Activated CD4-positive, alpha-beta T cell treated with anti-CD3 and anti-CD28 coated beads, Interleukin-2, amount 10 ng/mL, durations not matched to agents 24 days and 14 days (primary cell): ENCODE data around the gene SPATA18. TPM values are rescaled to one million over a fixed set of nuclear protein-coding genes. Genes with fewer than 3 reads are reported as not detected.

Source experiments
- DNase-seq: peaks from one replicate; pipeline ENCODE4 v3.0.0; 2022
- H3K27ac Mint-ChIP-seq: one replicate; pipeline ENCODE4 v1.8.0; 2022; ENCODE audit warnings: mild to moderate bottlenecking, mixed read lengths
- H3K27me3 Mint-ChIP-seq: one replicate; pipeline ENCODE4 v1.8.0; 2022; ENCODE audit warnings: mixed read lengths
- H3K36me3 Mint-ChIP-seq: one replicate; pipeline ENCODE4 v1.8.0; 2022; ENCODE audit warnings: low read depth, mild to moderate bottlenecking, mixed read lengths
- H3K4me1 Mint-ChIP-seq: one replicate; pipeline ENCODE4 v1.8.0; 2021; ENCODE audit warnings: mixed read lengths
- H3K4me3 Mint-ChIP-seq: one replicate; pipeline ENCODE4 v1.8.0; 2022; ENCODE audit warnings: mild to moderate bottlenecking, moderate library complexity, mixed read lengths
- H3K9me3 Mint-ChIP-seq: one replicate; pipeline ENCODE4 v1.8.0; 2021; ENCODE audit warnings: mixed read lengths
- intact Hi-C: fragments of 100-400 bp; cut with micrococcal nuclease; formaldehyde crosslinking; loops from one replicate; pipeline ENCODE4 v1.15.1; 2023
- total RNA-seq: library from RNA; stranded (reverse); gene quantifications from 2 replicates; pipeline ENCODE4 v1.2.3, GENCODE V29; 2022

The SPATA18 gene
- total RNA-seq, 1 donor from 2014 or later = 0.07 TPM

- H3K4me3 Mint-ChIP-seq = no peak overlapping the region
- intact Hi-C loops = no loop called here
- no peak for DNase-seq
- no peaks in the 10 kb centered on the region for H3K9me3 Mint-ChIP-seq
- no peaks in the 10 kb centered on the region for H3K27me3 Mint-ChIP-seq
- H3K27ac Mint-ChIP-seq = no peak overlapping the region
- no peaks in the 10 kb centered on the region for H3K36me3 Mint-ChIP-seq
- H3K4me1 Mint-ChIP-seq = no peaks in the 10 kb centered on the region
These were observed 93.3 kb downstream of the SPATA18 start for GRCh38 chr4:52144372-52144771.

Other genes starting within 250 kb of the SPATA18 start
- 33.5 and 34.3 TPM in 2 replicates for gene DCUN1D4, start 208.2 kb upstream of the SPATA18 start, total RNA-seq
- 0.05 TPM in 2 replicates for gene LRRC66, start 30.9 kb upstream of the SPATA18 start, total RNA-seq
- gene SGCB, start 13.0 kb upstream of the SPATA18 start, total RNA-seq = 12.2 and 14.6 TPM in 2 replicates